Naive B cell (primary cell): Measurements from ENCODE around the gene FOXP3. TPM values are rescaled to one million over a fixed set of nuclear protein-coding genes. Genes with fewer than 3 reads are reported as not detected.
"Not testable (repeated sequence)": the region's sequence is repeated elsewhere in the genome, so short reads cannot be mapped to it uniquely, and the experiment has no call there.

ENCODE experiments used
- ATAC-seq, 2 donors: fragments of 150-1000 bp; cut with Tn5 transposase; 2 replicates each; pipeline ENCODE4 v1.10.0; 2021; ENCODE audit warnings: low read depth in 2 of 2, mild to moderate bottlenecking in 2 of 2, moderate library complexity in 2 of 2
- DNase-seq: peaks from one replicate; pipeline ENCODE4 v3.0.0; 2022
- H3K27ac Mint-ChIP-seq, 6 donors: one replicate each; pipeline ENCODE4 v1.8.0; 2020 to 2022; ENCODE audit warnings: mild to moderate bottlenecking in 6 of 6, mixed read lengths in 6 of 6, moderate library complexity in 5 of 6, inconsistent platforms in 2 of 6
- H3K27me3 Mint-ChIP-seq, 3 donors: one replicate each; pipeline ENCODE4 v1.8.0; 2021 to 2022; ENCODE audit warnings: mixed read lengths in 3 of 3, mild to moderate bottlenecking in 1 of 3
- H3K36me3 Mint-ChIP-seq, 2 donors: one replicate each; pipeline ENCODE4 v1.8.0; 2020 to 2022; ENCODE audit warnings: mixed read lengths in 2 of 2, inconsistent platforms in 1 of 2, mild to moderate bottlenecking in 1 of 2
- H3K4me1 Mint-ChIP-seq, 3 donors: one replicate each; pipeline ENCODE4 v1.8.0; 2020 to 2022; ENCODE audit warnings: mixed read lengths in 3 of 3, inconsistent platforms in 1 of 3, mild to moderate bottlenecking in 1 of 3, moderate library complexity in 1 of 3
- H3K4me3 Mint-ChIP-seq, 8 donors: one replicate each; pipeline ENCODE4 v1.8.0; 2020 to 2022; ENCODE audit warnings: mild to moderate bottlenecking in 8 of 8, mixed read lengths in 8 of 8, moderate library complexity in 8 of 8, inconsistent platforms in 2 of 8
- H3K9me3 Mint-ChIP-seq, 7 donors: one replicate each; pipeline ENCODE4 v1.8.0; 2020 to 2022; ENCODE audit warnings: mixed read lengths in 7 of 7, mild to moderate bottlenecking in 5 of 7, inconsistent platforms in 2 of 7, moderate library complexity in 1 of 7
- polyA plus RNA-seq, 6 donors: library from polyadenylated mRNA; unstranded; fragments of 300-500 nt; fragmentation: Illumina TruSeq; gene quantifications; one replicate each; pipeline ENCODE4 v1.2.3, GENCODE V29; 2021; ENCODE audit warnings: low read depth in 6 of 6

The FOXP3 gene
- polyA plus RNA-seq, result under 1 TPM in 4 of 6 donors, not detected in 2; 0.15 to 0.32 (median 0.22) TPM

- H3K27me3 Mint-ChIP-seq, result peaks cover 0 to 9% (median 5%) of the 10 kb centered on the region in 3 donors
- H3K4me3 Mint-ChIP-seq, result no peak within 1 kb of the TSS
- no peak for ATAC-seq
- H3K36me3 Mint-ChIP-seq, result no peaks in the 10 kb centered on the region
- H3K4me1 Mint-ChIP-seq, result peaks cover 4 to 13% (median 9%) of the 10 kb centered on the region in 3 donors
- no peak for DNase-seq
- H3K9me3 Mint-ChIP-seq, result peaks cover 0 to 3% (median 0%) of the 10 kb centered on the region in 7 donors
- no peak within 1 kb of the TSS for H3K27ac Mint-ChIP-seq
These were observed at the start of gene FOXP3 for GRCh38 chrX:49264460-49264859. TSS of gene FOXP3 (minus strand) at chrX:49264710. CDS start at chrX:49258505, 6,205 bp downstream.

DNA sequence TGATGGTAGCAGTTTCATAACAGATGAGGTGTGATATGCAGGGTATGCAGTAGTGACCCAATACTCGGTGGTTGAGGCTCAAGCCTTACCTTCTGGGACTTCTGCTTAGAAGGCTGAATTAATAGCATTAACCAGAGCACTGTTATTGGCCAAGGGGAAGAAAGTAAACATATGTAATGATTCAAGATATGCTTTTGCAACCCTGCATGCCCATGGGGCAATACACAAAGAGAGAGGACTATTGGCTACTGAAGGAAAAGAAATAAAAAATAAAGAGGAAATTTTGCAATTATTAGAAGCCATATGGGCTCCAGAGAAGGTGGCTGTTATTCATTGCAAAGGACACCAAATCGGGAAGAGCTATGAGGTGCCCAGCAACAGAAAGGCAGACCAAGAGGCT lies 47.7 kb upstream of the FOXP3 start:
- Mint-ChIP-seq H3K4me3 (no peak overlapping the region), H3K36me3 (peaks cover 0 to 6% of the 10 kb centered on the region in 2 donors), H3K27me3 (no peaks in the 10 kb centered on the region), H3K4me1 (peaks cover 20 to 21% (median 21%) of the 10 kb centered on the region in 3 donors), H3K9me3 (peaks cover 0 to 4% (median 2%) of the 10 kb centered on the region in 7 donors), H3K27ac (no peak overlapping the region)
- no peak for ATAC-seq
- DNase-seq, result no peak

DNA sequence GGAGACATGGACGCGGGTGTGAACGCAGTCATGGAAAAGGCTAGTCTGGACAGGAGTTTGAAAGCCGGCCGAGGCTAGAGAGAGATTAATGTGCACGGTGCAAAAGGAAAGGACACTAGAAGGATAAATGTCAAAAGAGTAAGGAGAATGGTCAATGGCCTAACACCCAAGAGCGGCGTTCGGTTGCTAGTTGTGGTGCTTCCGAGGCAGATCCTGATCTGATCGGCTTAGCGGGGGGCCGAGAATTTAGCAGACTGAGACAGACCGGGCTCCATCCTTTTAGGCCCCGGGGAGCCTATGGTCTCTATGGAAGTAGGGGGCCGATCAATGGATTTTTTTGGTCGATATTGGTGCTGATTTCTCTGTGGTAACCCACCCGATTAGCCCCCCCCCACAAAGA lies 45.9 kb upstream of the FOXP3 start:
- DNase-seq, result no peak
- Mint-ChIP-seq H3K36me3 (peaks cover 0 to 6% of the 10 kb centered on the region in 2 donors), H3K27me3 (no peaks in the 10 kb centered on the region), H3K9me3 (peaks cover 0 to 4% (median 2%) of the 10 kb centered on the region in 7 donors), H3K4me1 (peaks cover 20 to 21% (median 21%) of the 10 kb centered on the region in 3 donors), H3K4me3 (peak overlapping the region in 2 of 8 donors; percentile 71 to 81), H3K27ac (peak overlapping the region in 3 of 6 donors; percentile 6 to 93 (median 41))
- ATAC-seq, result no peak

GRCh38 chrX:49309401-49309981 lies 45.0 kb upstream of the FOXP3 start:
- peak; percentile 12 for DNase-seq
- H3K4me3 Mint-ChIP-seq, result peak overlapping the region; percentile 71 to 91 (median 86)
- peaks cover 0 to 4% (median 2%) of the 10 kb centered on the region in 7 donors for H3K9me3 Mint-ChIP-seq
- peaks cover 20 to 21% (median 21%) of the 10 kb centered on the region in 3 donors for H3K4me1 Mint-ChIP-seq
- peaks cover 0 to 6% of the 10 kb centered on the region in 2 donors for H3K36me3 Mint-ChIP-seq
- ATAC-seq, result peak; percentile 52 to 63
- H3K27me3 Mint-ChIP-seq, result no peaks in the 10 kb centered on the region
- peak overlapping the region; percentile 77 to 93 (median 91) for H3K27ac Mint-ChIP-seq

DNA sequence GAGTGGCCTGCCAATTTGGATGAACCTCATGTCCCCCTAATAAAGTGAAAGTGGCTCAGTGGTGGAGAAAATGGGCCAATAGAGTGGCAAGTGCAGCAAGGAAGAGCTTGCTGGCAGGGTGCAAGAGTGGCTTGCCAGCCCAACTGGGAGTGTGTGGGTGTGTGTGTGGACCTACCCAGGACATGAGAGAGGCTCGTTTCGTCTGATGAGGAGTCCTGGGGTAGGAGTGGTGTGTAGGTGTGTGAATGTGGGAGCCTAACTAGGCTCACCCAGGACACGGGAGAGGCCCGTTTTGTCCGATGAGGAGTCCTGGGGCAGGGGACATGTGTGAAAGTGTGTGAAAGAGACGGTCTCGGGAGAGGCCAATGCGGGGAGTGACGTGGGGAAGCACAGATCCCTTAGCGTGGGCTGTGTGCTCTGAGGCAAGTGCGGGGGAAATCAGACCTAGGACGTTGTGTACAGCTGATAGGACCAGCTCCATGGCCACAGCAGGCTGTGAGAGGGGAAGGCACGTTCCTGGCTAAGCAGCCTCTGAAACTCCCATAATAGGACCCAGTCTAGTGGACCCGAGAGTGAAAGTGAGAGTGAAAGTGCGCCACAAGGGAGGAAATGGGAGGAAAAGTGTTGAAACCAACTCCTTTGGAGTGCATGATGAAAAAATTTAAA lies 44.2 kb upstream of the FOXP3 start:
- ATAC-seq (peak; percentile 42 to 52), DNase-seq (peak; percentile 12)
- Mint-ChIP-seq H3K9me3 (peaks cover 0 to 4% (median 2%) of the 10 kb centered on the region in 7 donors), H3K4me3 (peak overlapping the region; percentile 71 to 91 (median 86)), H3K36me3 (peaks cover 0 to 6% of the 10 kb centered on the region in 2 donors), H3K27me3 (peaks cover 0 to 5% (median 0%) of the 10 kb centered on the region in 3 donors), H3K4me1 (peaks cover 20 to 21% (median 21%) of the 10 kb centered on the region in 3 donors), H3K27ac (peak overlapping the region; percentile 77 to 93 (median 91))

GRCh38 chrX:49307775-49308174 lies 43.3 kb upstream of the FOXP3 start:
- not testable (repeated sequence) for H3K9me3 Mint-ChIP-seq, DNase-seq, H3K27ac Mint-ChIP-seq, ATAC-seq, H3K36me3 Mint-ChIP-seq
- peaks cover 20 to 21% (median 21%) of the 10 kb centered on the region in 3 donors for H3K4me1 Mint-ChIP-seq
- H3K4me3 Mint-ChIP-seq, result peak overlapping the region in 2 of 8 donors; percentile 1 to 37
- peaks cover 0 to 13% (median 0%) of the 10 kb centered on the region in 3 donors for H3K27me3 Mint-ChIP-seq

DNA sequence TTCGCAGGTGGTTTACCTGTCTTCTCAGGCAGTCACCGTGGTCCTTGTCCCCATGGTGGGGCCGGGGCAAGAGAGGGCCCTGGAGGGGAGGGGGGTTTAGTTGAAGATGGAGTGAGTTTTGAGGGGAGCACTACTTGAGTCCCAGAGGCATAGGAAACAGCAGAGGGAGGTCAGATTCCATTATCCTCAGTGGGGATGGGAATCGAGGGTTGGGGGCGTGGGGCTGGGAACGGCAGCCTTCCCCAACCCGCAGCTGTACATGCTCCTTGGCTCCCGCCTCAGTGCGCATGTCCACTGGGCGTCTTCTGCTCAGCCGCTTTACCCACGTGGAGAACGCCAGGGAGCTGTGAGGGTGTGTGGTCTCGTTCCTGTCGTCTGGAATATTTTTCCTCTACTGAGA lies 38.8 kb upstream of the FOXP3 start, which contains the start of gene GAGE10:
Gene GAGE10, plus strand, starts transcription at position 301 of the 400 bp plus-strand sequence. CDS start 1,214 bp downstream, outside the sequence.
- Mint-ChIP-seq H3K9me3 (no peaks in the 10 kb centered on the region), H3K27ac (no peak within 1 kb of the TSS), H3K4me1 (peaks cover 0 to 1% (median under 1%) of the 10 kb centered on the region in 3 donors), H3K4me3 (no peak within 1 kb of the TSS), H3K27me3 (peaks cover 0 to 13% (median 0%) of the 10 kb centered on the region in 3 donors), H3K36me3 (no peaks in the 10 kb centered on the region)
- ATAC-seq (no peak), DNase-seq (no peak)

- Mint-ChIP-seq H3K4me1 (peaks cover 0 to 3% (median 0%) of the 10 kb centered on the region in 3 donors), H3K27ac (no peak overlapping the region), H3K9me3 (no peaks in the 10 kb centered on the region), H3K4me3 (no peak overlapping the region), H3K27me3 (peaks cover 0 to 20% (median 0%) of the 10 kb centered on the region in 3 donors), H3K36me3 (no peaks in the 10 kb centered on the region)
- DNase-seq (no peak), ATAC-seq (no peak)
These were observed 36.2 kb upstream of the FOXP3 start for GRCh38 chrX:49300703-49301102.

DNA sequence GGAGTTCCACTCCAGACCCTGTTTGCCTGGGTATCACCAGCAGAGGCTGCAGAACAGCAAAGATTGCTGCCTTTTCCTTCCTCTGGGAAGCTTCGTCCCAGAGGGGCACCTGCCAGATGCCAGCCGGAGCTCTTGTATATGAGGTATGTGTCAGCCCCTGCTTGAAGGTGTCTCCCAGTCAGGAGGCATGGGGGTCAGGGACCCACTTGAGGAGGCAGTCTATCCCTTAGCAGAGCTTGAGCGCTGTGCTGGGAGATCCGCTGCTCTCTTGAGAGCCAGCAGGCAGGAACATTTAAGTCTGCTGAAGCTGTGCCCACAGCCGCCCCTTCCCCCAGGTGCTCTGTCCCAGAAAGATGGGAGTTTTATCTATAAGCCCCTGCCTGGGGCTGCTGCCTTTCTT lies 34.8 kb upstream of the FOXP3 start:
- H3K36me3 Mint-ChIP-seq, ATAC-seq, DNase-seq, H3K4me3 Mint-ChIP-seq, H3K4me1 Mint-ChIP-seq, H3K9me3 Mint-ChIP-seq, H3K27ac Mint-ChIP-seq: not testable (repeated sequence)
- H3K27me3 Mint-ChIP-seq, result peaks cover 0 to 20% (median 0%) of the 10 kb centered on the region in 3 donors

DNA sequence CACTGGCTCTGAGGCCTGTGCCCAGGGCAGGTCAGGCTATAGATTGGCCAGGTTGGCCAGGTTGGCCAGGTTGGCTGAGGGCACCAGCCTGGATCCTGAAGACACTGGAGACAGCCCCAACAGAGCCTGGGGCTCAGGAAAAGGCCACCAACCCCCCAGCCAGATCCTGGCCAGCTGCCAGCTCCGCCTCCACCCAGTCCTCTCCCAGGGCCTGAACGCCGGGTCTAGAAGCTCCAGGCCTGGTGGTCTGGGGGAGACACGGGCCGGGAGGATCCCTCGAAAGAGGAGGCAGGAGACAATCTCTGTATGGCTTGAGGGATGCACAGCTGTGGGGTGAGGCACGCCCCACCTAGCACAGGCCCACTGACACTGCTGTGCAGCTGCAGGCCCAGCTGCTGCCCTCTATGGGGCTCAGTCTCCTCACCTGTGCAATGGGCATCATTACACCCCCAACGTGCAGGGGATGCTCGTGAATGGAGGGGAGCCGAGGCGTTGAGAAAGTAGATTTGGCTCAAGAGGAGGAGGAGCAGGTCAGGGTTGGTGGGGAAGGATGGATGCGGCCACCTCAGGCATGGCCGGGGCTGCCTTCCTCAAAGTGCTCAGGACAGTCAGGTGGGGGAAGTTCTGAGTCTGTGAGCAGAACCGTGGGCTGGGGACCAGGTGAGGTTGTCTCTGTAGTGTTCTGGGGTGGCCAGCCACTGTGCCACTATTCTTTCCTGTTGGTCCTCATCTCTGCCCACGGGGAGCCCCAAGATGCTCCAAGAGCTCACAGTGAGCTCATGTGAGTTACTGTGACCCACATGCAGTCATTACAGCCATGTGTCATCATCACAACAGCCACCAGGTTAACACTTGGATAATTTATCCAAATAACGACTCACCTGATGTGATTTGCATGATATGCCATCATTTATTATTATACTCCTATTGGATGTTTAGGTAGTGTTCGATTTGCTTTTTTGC lies 28.2 kb upstream of the FOXP3 start:
- no peak overlapping the region for H3K4me3 Mint-ChIP-seq
- no peak for ATAC-seq
- no peaks in the 10 kb centered on the region for H3K9me3 Mint-ChIP-seq
- no peak for DNase-seq
- H3K36me3 Mint-ChIP-seq, result no peaks in the 10 kb centered on the region
- H3K27me3 Mint-ChIP-seq, result peaks cover 0 to 7% (median 0%) of the 10 kb centered on the region in 3 donors
- H3K27ac Mint-ChIP-seq, result no peak overlapping the region
- H3K4me1 Mint-ChIP-seq, result peaks cover 7 to 10% (median 8%) of the 10 kb centered on the region in 3 donors

DNA sequence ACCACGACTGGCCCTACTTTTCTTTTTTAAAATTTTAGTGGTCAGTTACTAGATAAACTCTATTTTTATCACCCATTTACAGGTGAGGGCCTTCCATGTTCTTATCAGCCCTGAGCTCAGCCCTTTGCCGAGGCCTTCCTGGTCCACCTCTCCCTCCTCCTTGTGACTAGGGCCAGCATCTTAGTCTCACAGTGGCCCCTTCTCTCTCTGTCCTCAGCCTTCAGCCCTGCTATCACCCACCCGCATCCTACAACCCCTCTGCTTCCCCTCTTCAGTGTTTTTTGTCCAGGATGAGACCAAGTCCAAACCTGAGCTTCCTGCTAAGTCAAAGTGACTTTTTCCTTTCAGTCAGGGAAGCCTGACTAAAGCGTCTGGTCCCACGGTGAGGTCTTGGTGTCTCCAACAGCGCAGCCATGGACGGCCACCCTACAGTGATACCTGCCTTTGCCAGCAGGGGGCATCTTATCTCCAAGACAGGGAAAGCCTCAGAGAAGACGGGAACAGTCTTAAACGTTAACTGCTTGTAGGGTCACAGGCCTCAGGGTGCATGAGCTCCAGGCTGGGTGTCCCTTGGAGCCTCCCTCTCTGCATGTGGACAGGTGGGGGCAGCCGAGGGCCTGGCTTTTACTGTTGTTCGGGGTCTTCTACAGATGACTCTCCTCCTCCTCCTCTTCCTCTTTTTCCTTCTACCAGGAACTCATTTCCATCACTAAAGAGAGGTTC lies 27.3 kb upstream of the FOXP3 start:
- Mint-ChIP-seq H3K27me3 (peaks cover 0 to 5% (median 0%) of the 10 kb centered on the region in 3 donors), H3K27ac (peak overlapping the region in 1 of 6 donors; percentile 84), H3K4me1 (peaks cover 7 to 9% (median 8%) of the 10 kb centered on the region in 3 donors), H3K4me3 (no peak overlapping the region), H3K9me3 (no peaks in the 10 kb centered on the region), H3K36me3 (no peaks in the 10 kb centered on the region)
- DNase-seq (peak; percentile 35), ATAC-seq (peak; percentile 54 to 61)

GRCh38 chrX:49290215-49290614 lies 25.7 kb upstream of the FOXP3 start:
- no peaks in the 10 kb centered on the region for H3K9me3 Mint-ChIP-seq
- ATAC-seq (no peak), DNase-seq (no peak)
- no peaks in the 10 kb centered on the region for H3K36me3 Mint-ChIP-seq
- H3K4me3 Mint-ChIP-seq, result no peak overlapping the region
- peaks cover 0 to 5% (median 0%) of the 10 kb centered on the region in 3 donors for H3K27me3 Mint-ChIP-seq
- H3K27ac Mint-ChIP-seq, result no peak overlapping the region
- H3K4me1 Mint-ChIP-seq, result peaks cover 7 to 9% (median 8%) of the 10 kb centered on the region in 3 donors
